Trophoblast cell (in vitro differentiated cells and primary cell): Measurements from ENCODE around the gene OSM.
A peak's percentile ranks its signal among the peaks of the same experiment; 100 is the strongest.

ENCODE experiments used
- DNase-seq, 2 donors: peaks; one replicate each; pipeline ENCODE4 v3.0.0-alpha.2; 2016
- H2AFZ ChIP-seq: 2 replicates; pipeline ENCODE4 v1.6.1; 2013; ENCODE audit warnings: low read length, moderate library complexity, mild to moderate bottlenecking; ENCODE audit not compliant: insufficient read depth, poor library complexity
- H2AK5ac ChIP-seq: 2 replicates; pipeline ENCODE4 v1.6.1; 2013; ENCODE audit warnings: mild to moderate bottlenecking, low read length
- H2BK120ac ChIP-seq: 2 replicates; pipeline ENCODE4 v1.6.1; 2013; ENCODE audit warnings: low read length, mild to moderate bottlenecking, moderate library complexity; ENCODE audit not compliant: insufficient read depth, poor library complexity
- H2BK12ac ChIP-seq: 2 replicates; pipeline ENCODE4 v1.6.1; 2013; ENCODE audit warnings: mild to moderate bottlenecking, low read length, moderate library complexity
- H2BK5ac ChIP-seq: 2 replicates; pipeline ENCODE4 v1.6.1; 2013; ENCODE audit warnings: low read length, low read depth, moderate library complexity, mild to moderate bottlenecking; ENCODE audit not compliant: poor library complexity
- H3K14ac ChIP-seq: 2 replicates; pipeline ENCODE4 v1.6.1; 2013; ENCODE audit warnings: mild to moderate bottlenecking, low read length
- H3K18ac ChIP-seq: 2 replicates; pipeline ENCODE4 v1.6.1; 2013; ENCODE audit warnings: mild to moderate bottlenecking, low read length
- H3K23ac ChIP-seq: 2 replicates; pipeline ENCODE4 v1.6.1; 2013; ENCODE audit warnings: low read length
- H3K27ac ChIP-seq: 2 replicates; pipeline ENCODE4 v1.5.1; 2013; ENCODE audit warnings: low read depth, mild to moderate bottlenecking, inconsistent platforms, low read length, moderate library complexity
- H3K27me3 ChIP-seq: 2 replicates; pipeline ENCODE4 v1.6.1; 2013; ENCODE audit warnings: inconsistent platforms, mild to moderate bottlenecking, low read length, moderate library complexity; ENCODE audit not compliant: insufficient read depth
- H3K36me3 ChIP-seq, 2 experiments: 1 replicate in 1 of 2; 2 replicates in 1 of 2; pipeline ENCODE4 v1.6.1; 2013; ENCODE audit warnings: low read length in 2 of 2, mild to moderate bottlenecking in 2 of 2, moderate library complexity in 1 of 2; ENCODE audit not compliant: insufficient read depth in 2 of 2, control insufficient read depth in 1 of 2
- H3K4ac ChIP-seq: 2 replicates; pipeline ENCODE4 v1.6.1; 2013; ENCODE audit warnings: low read depth, mild to moderate bottlenecking, low read length, moderate library complexity
- H3K4me1 ChIP-seq, 2 experiments: 1 replicate in 1 of 2; 2 replicates in 1 of 2; pipeline ENCODE4 v1.6.1; 2013; ENCODE audit warnings: low read length in 2 of 2, mild to moderate bottlenecking in 2 of 2, moderate library complexity in 1 of 2; ENCODE audit not compliant: insufficient read depth in 2 of 2, control insufficient read depth in 1 of 2
- H3K4me2 ChIP-seq: 2 replicates; pipeline ENCODE4 v1.6.1; 2013; ENCODE audit warnings: inconsistent platforms, mild to moderate bottlenecking, low read length, moderate library complexity
- H3K4me3 ChIP-seq: 2 replicates; pipeline ENCODE4 v1.5.1; 2013; ENCODE audit warnings: mild to moderate bottlenecking, low read depth, low read length, inconsistent platforms
- H3K79me1 ChIP-seq: one replicate; pipeline ENCODE4 v1.6.1; 2013; ENCODE audit warnings: low read length
- H3K79me2 ChIP-seq: 2 replicates; pipeline ENCODE4 v1.6.1; 2013; ENCODE audit warnings: low read length, mild to moderate bottlenecking; ENCODE audit not compliant: control insufficient read depth, insufficient read depth, poor library complexity
- H3K9ac ChIP-seq: 2 replicates; pipeline ENCODE4 v1.6.1; 2013; ENCODE audit warnings: mild to moderate bottlenecking, low read length
- H3K9me3 ChIP-seq: 2 replicates; pipeline ENCODE4 v1.6.1; 2013; ENCODE audit warnings: low read depth, mild to moderate bottlenecking, control low read depth, inconsistent platforms, low read length; ENCODE audit not compliant: insufficient read depth
- H4K12ac ChIP-seq: 2 replicates; pipeline ENCODE4 v1.6.1; 2013; ENCODE audit warnings: low read depth, mild to moderate bottlenecking, low read length, moderate library complexity
- H4K8ac ChIP-seq: 2 replicates; pipeline ENCODE4 v1.6.1; 2013; ENCODE audit warnings: low read depth, mild to moderate bottlenecking, low read length, moderate library complexity
- H4K91ac ChIP-seq: one replicate; pipeline ENCODE4 v1.6.1; 2013; ENCODE audit warnings: low read depth, mild to moderate bottlenecking, low read length, moderate library complexity
- WGBS: extraction: QIAGEN DNeasy Blood & Tissue Kit; methylation state at CpG from one replicate; pipeline ENCODE4 v1.1.7; 2013; ENCODE audit warnings: missing lambda C conversion rate; ENCODE audit not compliant: insufficient read length, insufficient coverage; ENCODE audit errors: extremely low coverage; 5-methylcytosine and 5-hydroxymethylcytosine counted together

Gene OSM

GRCh38 chr22:30286813-30287647 lies 20.4 kb upstream of the OSM start:
- peaks cover 5% of the 10 kb centered on the region for H3K9me3 ChIP-seq
- no peak overlapping the region for H2BK12ac ChIP-seq
- H3K79me2 ChIP-seq = peaks cover 6% of the 10 kb centered on the region
- no peak overlapping the region for H4K12ac ChIP-seq
- H3K18ac ChIP-seq = no peak overlapping the region
- no peak overlapping the region for H3K4ac ChIP-seq
- no peak overlapping the region for H3K23ac ChIP-seq
- no peak overlapping the region for H2AFZ ChIP-seq
- no peak overlapping the region for H2BK120ac ChIP-seq
- no peak overlapping the region for H3K9ac ChIP-seq
- peak; percentile 50 to 77 for DNase-seq
- H3K27me3 ChIP-seq = no peaks in the 10 kb centered on the region
- no peak overlapping the region for H4K8ac ChIP-seq
- no peak overlapping the region for H3K27ac ChIP-seq
- H3K14ac ChIP-seq = no peak overlapping the region
- H3K36me3 ChIP-seq = peaks cover 41 to 48% of the 10 kb centered on the region in 2 experiments
- no CpG with 5 or more reads among the region's 31 CpGs for WGBS
- H2AK5ac ChIP-seq = no peak overlapping the region
- no peak overlapping the region for H4K91ac ChIP-seq
- H3K4me2 ChIP-seq = no peak overlapping the region
- no peak overlapping the region for H2BK5ac ChIP-seq
- H3K4me3 ChIP-seq = no peak overlapping the region
- peaks cover 24 to 29% of the 10 kb centered on the region in 2 experiments for H3K4me1 ChIP-seq
- peaks cover 10% of the 10 kb centered on the region for H3K79me1 ChIP-seq

GRCh38 chr22:30286331-30286730 lies 19.7 kb upstream of the OSM start:
- Histone ChIP-seq H3K9me3 (peaks cover 5% of the 10 kb centered on the region), H2AK5ac (no peak overlapping the region), H3K4ac (no peak overlapping the region), H3K18ac (no peak overlapping the region), H2BK120ac (no peak overlapping the region), H3K27me3 (no peaks in the 10 kb centered on the region), H4K91ac (no peak overlapping the region), H3K9ac (no peak overlapping the region), H4K8ac (no peak overlapping the region), H3K14ac (no peak overlapping the region), H2BK12ac (no peak overlapping the region), H3K27ac (no peak overlapping the region), H3K23ac (no peak overlapping the region), H2BK5ac (no peak overlapping the region), H3K79me2 (peaks cover 6% of the 10 kb centered on the region), H3K4me1 (peaks cover 19 to 25% of the 10 kb centered on the region in 2 experiments), H3K4me2 (no peak overlapping the region), H3K36me3 (peaks cover 34 to 41% of the 10 kb centered on the region in 2 experiments), H2AFZ (no peak overlapping the region), H3K79me1 (peaks cover 10% of the 10 kb centered on the region), H3K4me3 (no peak overlapping the region), H4K12ac (no peak overlapping the region)
- WGBS = no CpG with 5 or more reads among the region's 5 CpGs
- no peak for DNase-seq

GRCh38 chr22:30285846-30286200 lies 19.2 kb upstream of the OSM start:
- Histone ChIP-seq H3K4me1 (peaks cover 14 to 20% of the 10 kb centered on the region in 2 experiments), H3K4me2 (no peak overlapping the region), H3K9ac (no peak overlapping the region), H3K14ac (no peak overlapping the region), H2BK120ac (no peak overlapping the region), H2AK5ac (no peak overlapping the region), H3K36me3 (peaks cover 33 to 37% of the 10 kb centered on the region in 2 experiments), H2BK12ac (no peak overlapping the region), H4K12ac (no peak overlapping the region), H3K18ac (no peak overlapping the region), H3K79me2 (peaks cover 6% of the 10 kb centered on the region), H4K91ac (no peak overlapping the region), H4K8ac (no peak overlapping the region), H3K9me3 (peaks cover 5% of the 10 kb centered on the region), H3K27ac (no peak overlapping the region), H2BK5ac (no peak overlapping the region), H2AFZ (no peak overlapping the region), H3K79me1 (peaks cover 10% of the 10 kb centered on the region), H3K4me3 (no peak overlapping the region), H3K4ac (no peak overlapping the region), H3K27me3 (no peaks in the 10 kb centered on the region), H3K23ac (no peak overlapping the region)
- no peak for DNase-seq
- WGBS = no CpG with 5 or more reads among the region's 8 CpGs

GRCh38 chr22:30285176-30285845 lies 18.7 kb upstream of the OSM start:
- Histone ChIP-seq H2AFZ (no peak overlapping the region), H3K9ac (no peak overlapping the region), H2BK120ac (no peak overlapping the region), H4K8ac (no peak overlapping the region), H3K4me1 (peaks cover 9 to 15% of the 10 kb centered on the region in 2 experiments), H3K27me3 (no peaks in the 10 kb centered on the region), H3K23ac (no peak overlapping the region), H3K79me2 (peaks cover 6% of the 10 kb centered on the region), H4K12ac (no peak overlapping the region), H3K79me1 (peaks cover 10% of the 10 kb centered on the region), H3K4me3 (no peak overlapping the region), H3K14ac (no peak overlapping the region), H2AK5ac (no peak overlapping the region), H4K91ac (no peak overlapping the region), H3K36me3 (peaks cover 33 to 37% of the 10 kb centered on the region in 2 experiments), H2BK5ac (no peak overlapping the region), H3K9me3 (peaks cover 5% of the 10 kb centered on the region), H3K4ac (no peak overlapping the region), H3K4me2 (no peak overlapping the region), H3K18ac (no peak overlapping the region), H3K27ac (no peak overlapping the region), H2BK12ac (no peak overlapping the region)
- WGBS = no CpG with 5 or more reads among the region's 27 CpGs
- DNase-seq = no peak
